HepG2 (cell line): ENCODE results near the gene DLG5. TPM values are rescaled to one million over a fixed set of nuclear protein-coding genes. Genes with fewer than 3 reads are reported as not detected.

Experiments
- ATAC-seq: fragments of 200-7000 bp; cut with Tn5 transposase; 3 replicates; pipeline ENCODE4 v1.9.1; 2020; ENCODE audit warnings: mild to moderate bottlenecking, moderate library complexity
- BruUV-seq: library from RNA; stranded (reverse); fragments of 400-500 nt; replicated peaks from 2 replicates; lab custom pipeline; 2021; lab: Mats Ljungman, UMichigan
- CTCF ChIA-PET: fragments of 300-600 bp; formaldehyde crosslinking; extraction: SDS; loops from one replicate; lab custom pipeline; 2021; ENCODE audit warnings: low total read pairs, inconsistent platforms, low intra/inter-chr PET ratio; lab: Yijun Ruan, JAX
- POLR2A ChIA-PET: fragments of 350-600 bp; sonication (Branson Sonifier 250); formaldehyde crosslinking; loops from one replicate; lab custom pipeline; 2020; ENCODE audit warnings: antibody characterized with exemption, inconsistent platforms; lab: Yijun Ruan, JAX
- DNase-seq: peaks from one replicate; pipeline ENCODE4 v3.0.0-alpha.2; 2015; ENCODE audit warnings: low spot score
- FAIRE-seq: peaks from 3 replicates; lab custom pipeline; 2011; peaks lifted over from hg19 to GRCh38; lab: Jason Lieb, UNC
- H2AFZ ChIP-seq: one replicate; pipeline ENCODE4 v1.6.1; 2011; ENCODE audit warnings: low read length, inconsistent platforms
- H3K27ac ChIP-seq: fragments of 300-600 bp; 3 replicates; pipeline ENCODE4 v1.8.0; 2011; ENCODE audit warnings: mixed run types, mild to moderate bottlenecking, mixed read lengths, low read length, inconsistent platforms; ENCODE audit not compliant: insufficient read depth; ENCODE audit errors: extremely low read length
- H3K27me3 ChIP-seq, 2 experiments: fragments of 200-600 bp in 1 of 2; 2 replicates in 1 of 2; 3 replicates in 1 of 2; pipeline versions ENCODE4 v1.6.0 to v1.8.0; 2011; ENCODE audit warnings: low read length in 2 of 2, mild to moderate bottlenecking in 2 of 2, moderate library complexity in 2 of 2, inconsistent platforms in 1 of 2; ENCODE audit not compliant: insufficient read depth in 2 of 2, control insufficient read depth in 1 of 2
- H3K36me3 ChIP-seq, 2 experiments: fragments of 200-600 bp in 1 of 2; replicated peaks in 1 of 2; 2 replicates in 1 of 2; 3 replicates in 1 of 2; pipeline versions ENCODE4 v1.5.1 to v1.8.0; 2011; ENCODE audit warnings: low read length in 2 of 2, inconsistent platforms in 1 of 2; ENCODE audit not compliant: insufficient read depth in 2 of 2, control insufficient read depth in 1 of 2
- H3K4me1 ChIP-seq: 2 replicates; pipeline ENCODE4 v1.5.1; 2012; ENCODE audit warnings: low read length, inconsistent platforms; ENCODE audit not compliant: insufficient read depth
- H3K4me2 ChIP-seq: 2 replicates; pipeline ENCODE4 v1.6.0; 2011; ENCODE audit warnings: low read depth, low read length, inconsistent platforms
- H3K4me3 ChIP-seq, 3 experiments: fragments of 200-600 bp in 1 of 3; sonication (generic), shearing (Covaris generic) in 1 of 3; replicated peaks in 1 of 3; 2 replicates each; pipeline ENCODE4 v1.5.1; 2011 to 2016; ENCODE audit warnings: low read length in 3 of 3, inconsistent platforms in 2 of 3, low read depth in 2 of 3, mild to moderate bottlenecking in 2 of 3, control low read depth in 1 of 3, mixed read lengths in 1 of 3; ENCODE audit not compliant: insufficient read depth in 1 of 3
- H3K79me2 ChIP-seq: one replicate; pipeline ENCODE4 v1.6.1; 2011; ENCODE audit warnings: low read length, inconsistent platforms; ENCODE audit not compliant: insufficient read depth
- H3K9ac ChIP-seq: 2 replicates; pipeline ENCODE4 v1.6.0; 2011; ENCODE audit warnings: mild to moderate bottlenecking, low read depth, low read length, inconsistent platforms; ENCODE audit not compliant: insufficient read depth
- H3K9me3 ChIP-seq: 2 replicates; pipeline ENCODE4 v1.5.1; 2012; ENCODE audit warnings: mild to moderate bottlenecking, low read length
- H4K20me1 ChIP-seq: 2 replicates; pipeline ENCODE4 v1.6.0; 2011; ENCODE audit warnings: inconsistent platforms, mild to moderate bottlenecking, low read length, moderate library complexity; ENCODE audit not compliant: insufficient read depth
- ATF7 ChIP-seq, 2 experiments: fragments of 450-650 bp in 1 of 2; sonication (generic) in 1 of 2; formaldehyde crosslinking in 1 of 2; IDR thresholded peaks; 2 replicates each; pipeline versions ENCODE4 v1.4.0 to v1.6.1; 2016 to 2020; ENCODE audit warnings: antibody characterized with exemption in 1 of 2, mild to moderate bottlenecking in 1 of 2, missing genetic modification reagents in 1 of 2
- ERF ChIP-seq: IDR thresholded peaks from 2 replicates; pipeline ENCODE4 v1.6.1; 2018; ENCODE audit warnings: missing biosample characterization, missing genetic modification reagents
- GABPA ChIP-seq, 2 experiments: IDR thresholded peaks; 2 replicates each; pipeline ENCODE4 v1.6.1; 2011 to 2016; ENCODE audit warnings: low read depth in 2 of 2, low read length in 1 of 2, missing biosample characterization in 1 of 2, missing genetic modification characterization in 1 of 2
- MAZ ChIP-seq, 2 experiments: sonication (generic) in 1 of 2; formaldehyde crosslinking in 1 of 2; IDR thresholded peaks; 2 replicates each; pipeline versions ENCODE4 v1.5.0 to v1.6.1; 2012 to 2020; ENCODE audit warnings: low read depth in 2 of 2, mild to moderate bottlenecking in 2 of 2, borderline replicate concordance in 1 of 2, improper control_type of control experiment in 1 of 2, low read length in 1 of 2, missing genetic modification reagents in 1 of 2, moderate library complexity in 1 of 2
- NFE2L2 ChIP-seq: fragments of 150-350 bp; IDR thresholded peaks from 2 replicates; pipeline ENCODE4 v1.6.1; 2014; ENCODE audit warnings: low read length
- TEAD3 ChIP-seq: optimal IDR thresholded peaks from 2 replicates; pipeline ENCODE3; 2016; ENCODE audit warnings: borderline replicate concordance
- ZNF263 ChIP-seq: sonication (generic); formaldehyde crosslinking; IDR thresholded peaks from 2 replicates; pipeline ENCODE4 v1.4.0; 2020; ENCODE audit warnings: missing genetic modification reagents
- WGBS: methylation state at CpG from one replicate; pipeline ENCODE4 v1.1.6; 2017; ENCODE audit warnings: low lambda C conversion rate; 5-methylcytosine and 5-hydroxymethylcytosine counted together
- in situ Hi-C: cut with HindIII; loops from 2 replicates; pipeline ENCODE4 v1.10.0; 2017; ENCODE audit warnings: low pct_unique_long_range_greater_than_20kb; ENCODE audit not compliant: extremely low pct_ligation_motif_present
- intact Hi-C: fragments of 100-400 bp; cut with micrococcal nuclease; formaldehyde crosslinking; loops from one replicate; pipeline ENCODE4 v1.10.0; 2022; ENCODE audit not compliant: unreplicated experiment
- polyA plus RNA-seq, 8 experiments: library from polyadenylated mRNA; depleted of rRNA in 3 of 8; stranded (reverse) in 7 of 8; unstranded in 1 of 8; fragments of >200 nt; fragmentation: Illumina TruSeq in 4 of 8; extraction: Trizol in 4 of 8; gene quantifications; 2 replicates each; pipeline versions ENCODE4 v1.2.1 to v1.2.3, GENCODE V29; 2011 to 2016; ENCODE audit warnings: low read depth in 4 of 8, missing spikeins in 1 of 8, mixed read lengths in 1 of 8; ENCODE audit not compliant: insufficient read depth in 1 of 8
- total RNA-seq, 5 experiments: library from RNA; depleted of rRNA; stranded (reverse); fragments of >200 nt; fragmentation: Illumina TruSeq; extraction: Trizol; gene quantifications; 2 replicates each; pipeline ENCODE4 v1.2.3, GENCODE V29; 2016; ENCODE audit warnings: low read depth in 1 of 5

Gene DLG5
- total and polyA plus RNA-seq, 2 of the 13 experiments (the other 11 are each of a cell fraction or from before 2014, with no cell fraction given) = 15.5 to 18.2 TPM

- H3K4me1 ChIP-seq = peaks cover 9% of the 10 kb centered on the region
- intact Hi-C loops (no loop called here), in situ Hi-C loops (no loop called here)
- ChIA-PET CTCF (no interaction called here), POLR2A (no interaction called here)
- H3K27ac ChIP-seq = no peak overlapping the region
- TF ChIP-seq NFE2L2 = peak; percentile 24; the same call in 1 of the 2 replicates
- TF ChIP-seq ATF7 (IDR thresholded peaks at IDR 0.05) = no peak
- no peak for TF ChIP-seq ATF7 (CRISPR knock-in tag; IDR thresholded peaks at IDR 0.05)
- no peak for DNase-seq
- no peak for FAIRE-seq
- ATAC-seq = no peak
- WGBS = 92% methylated on average over 9 of the region's 9 CpGs
- H3K79me2 ChIP-seq = no peaks in the 10 kb centered on the region
- no peaks in the 10 kb centered on the region for H3K9me3 ChIP-seq
- no peak overlapping the region for H2AFZ ChIP-seq
- no peaks in the 10 kb centered on the region for H3K27me3 ChIP-seq
- H4K20me1 ChIP-seq = no peaks in the 10 kb centered on the region
- H3K4me3 ChIP-seq = no peak overlapping the region
- H3K9ac ChIP-seq = no peak overlapping the region
- H3K4me2 ChIP-seq = no peak overlapping the region
- BruUV-seq = no TSS peak
- H3K36me3 ChIP-seq = peaks cover 22 to 55% of the 10 kb centered on the region in 2 experiments; a peak in 4 of 5 replicates
Measured at GRCh38 chr10:77827366-77827765, 99.2 kb downstream of the DLG5 start.

GRCh38 chr10:77825965-77826364 lies 100.6 kb downstream of the DLG5 start:
- ChIA-PET POLR2A (no interaction called here), CTCF (no interaction called here)
- H3K36me3 ChIP-seq = peaks cover 23 to 62% of the 10 kb centered on the region in 2 experiments; a peak in 4 of 5 replicates

More at GRCh38 chr10:77825965-77826364, 100.6 kb downstream of the DLG5 start:
- DNase-seq = no peak
- no peak overlapping the region for H3K4me3 ChIP-seq
- intact Hi-C loops (no loop called here), in situ Hi-C loops (no loop called here)
- H3K4me1 ChIP-seq = peaks cover 9% of the 10 kb centered on the region
- no peak overlapping the region for H2AFZ ChIP-seq
- TF ChIP-seq TEAD3 (CRISPR knock-in tag) (peak; percentile 96), MAZ (IDR thresholded peaks at IDR 0.05; ENCODE audit: borderline replicate concordance, low read depth, low read length) (peak; percentile 66; the same call in 1 of the 2 replicates), MAZ (CRISPR knock-in tag; IDR thresholded peaks at IDR 0.05; ENCODE audit: low read depth) (no peak), ZNF263 (CRISPR knock-in tag) (peak; percentile 83), GABPA (IDR thresholded peaks at IDR 0.05; ENCODE audit: low read depth, low read length) (no peak), GABPA (CRISPR knock-in tag; IDR thresholded peaks at IDR 0.05; ENCODE audit: low read depth) (no peak), ERF (CRISPR knock-in tag) (no peak)
- H3K27me3 ChIP-seq = no peaks in the 10 kb centered on the region
- no peak overlapping the region for H3K9ac ChIP-seq
- H3K79me2 ChIP-seq = no peaks in the 10 kb centered on the region
- H4K20me1 ChIP-seq = no peaks in the 10 kb centered on the region
- no peaks in the 10 kb centered on the region for H3K9me3 ChIP-seq
- WGBS = 83% methylated on average over 5 of the region's 5 CpGs
- no peak overlapping the region for H3K27ac ChIP-seq
- peak; percentile 65 for ATAC-seq
- no TSS peak for BruUV-seq
- no peak overlapping the region for H3K4me2 ChIP-seq
- no peak for FAIRE-seq
